Neutrophil (primary cell): ENCODE measurements around the gene ITPK1.
A peak's percentile ranks its signal among the peaks of the same experiment; 100 is the strongest.

Source experiments
- H3K27ac ChIP-seq: fragments of 200-600 bp; sonication (generic); 2 replicates; pipeline ENCODE4 v1.5.1; 2016; ENCODE audit warnings: mild to moderate bottlenecking, moderate library complexity
- H3K27me3 ChIP-seq: fragments of 200-600 bp; sonication (generic); 2 replicates; pipeline ENCODE4 v1.6.0; 2016; ENCODE audit warnings: mild to moderate bottlenecking
- H3K36me3 ChIP-seq: fragments of 200-600 bp; sonication (generic); 2 replicates; pipeline ENCODE4 v1.5.1; 2017
- H3K4me1 ChIP-seq, 2 experiments: fragments of 200-600 bp in 1 of 2; sonication (generic) in 1 of 2; 1 replicate in 1 of 2; 2 replicates in 1 of 2; pipeline versions ENCODE4 v1.5.1 to v1.6.1; 2013 to 2016; ENCODE audit warnings: low read depth in 1 of 2, low read length in 1 of 2, mild to moderate bottlenecking in 1 of 2, moderate library complexity in 1 of 2; ENCODE audit not compliant: control insufficient read depth in 1 of 2, insufficient read depth in 1 of 2
- H3K4me3 ChIP-seq, 2 experiments: fragments of 200-600 bp in 1 of 2; sonication (generic) in 1 of 2; 1 replicate in 1 of 2; 2 replicates in 1 of 2; pipeline ENCODE4 v1.5.1; 2013 to 2016; ENCODE audit warnings: low read depth in 1 of 2, low read length in 1 of 2, mild to moderate bottlenecking in 1 of 2, moderate library complexity in 1 of 2
- H3K9me3 ChIP-seq: fragments of 200-600 bp; sonication (generic); 2 replicates; pipeline ENCODE4 v1.5.1; 2016
- TF ChIP-seq, protein P1 (sequence below): fragments of 200-600 bp; sonication (generic); IDR thresholded peaks from 2 replicates; pipeline ENCODE4 v1.5.1; 2016; ENCODE audit warnings: antibody characterized with exemption

The ITPK1 gene

DNA sequence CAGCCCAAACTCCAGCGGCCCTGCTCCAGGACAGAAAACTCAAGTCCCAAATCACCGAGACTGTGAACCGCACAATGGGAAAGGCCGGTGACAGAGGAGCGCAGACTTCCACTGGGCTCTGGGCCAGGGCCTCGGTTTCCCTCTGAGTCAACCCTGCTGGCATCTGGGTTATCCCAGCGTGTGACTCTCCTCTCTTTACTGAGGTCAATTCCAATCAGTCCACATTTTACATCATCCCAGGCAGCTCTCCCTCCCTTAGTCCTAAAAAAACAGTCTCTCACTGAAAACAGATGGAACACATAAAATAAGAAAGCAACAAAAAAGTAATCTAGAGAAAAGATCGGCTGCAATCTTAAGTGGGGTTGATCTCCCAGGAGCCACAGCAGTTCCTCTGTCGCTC, 36.9 kb downstream of the ITPK1 start:
- Histone ChIP-seq H3K36me3 (no peaks in the 10 kb centered on the region), H3K4me1 (peaks cover 20 to 29% of the 10 kb centered on the region in 2 experiments), H3K27me3 (no peaks in the 10 kb centered on the region), H3K9me3 (no peaks in the 10 kb centered on the region), H3K27ac (peak overlapping the region; percentile 15), H3K4me3 (no peak overlapping the region)
- TF ChIP-seq, protein P1, sequence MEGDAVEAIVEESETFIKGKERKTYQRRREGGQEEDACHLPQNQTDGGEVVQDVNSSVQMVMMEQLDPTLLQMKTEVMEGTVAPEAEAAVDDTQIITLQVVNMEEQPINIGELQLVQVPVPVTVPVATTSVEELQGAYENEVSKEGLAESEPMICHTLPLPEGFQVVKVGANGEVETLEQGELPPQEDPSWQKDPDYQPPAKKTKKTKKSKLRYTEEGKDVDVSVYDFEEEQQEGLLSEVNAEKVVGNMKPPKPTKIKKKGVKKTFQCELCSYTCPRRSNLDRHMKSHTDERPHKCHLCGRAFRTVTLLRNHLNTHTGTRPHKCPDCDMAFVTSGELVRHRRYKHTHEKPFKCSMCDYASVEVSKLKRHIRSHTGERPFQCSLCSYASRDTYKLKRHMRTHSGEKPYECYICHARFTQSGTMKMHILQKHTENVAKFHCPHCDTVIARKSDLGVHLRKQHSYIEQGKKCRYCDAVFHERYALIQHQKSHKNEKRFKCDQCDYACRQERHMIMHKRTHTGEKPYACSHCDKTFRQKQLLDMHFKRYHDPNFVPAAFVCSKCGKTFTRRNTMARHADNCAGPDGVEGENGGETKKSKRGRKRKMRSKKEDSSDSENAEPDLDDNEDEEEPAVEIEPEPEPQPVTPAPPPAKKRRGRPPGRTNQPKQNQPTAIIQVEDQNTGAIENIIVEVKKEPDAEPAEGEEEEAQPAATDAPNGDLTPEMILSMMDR = no peak

DNA sequence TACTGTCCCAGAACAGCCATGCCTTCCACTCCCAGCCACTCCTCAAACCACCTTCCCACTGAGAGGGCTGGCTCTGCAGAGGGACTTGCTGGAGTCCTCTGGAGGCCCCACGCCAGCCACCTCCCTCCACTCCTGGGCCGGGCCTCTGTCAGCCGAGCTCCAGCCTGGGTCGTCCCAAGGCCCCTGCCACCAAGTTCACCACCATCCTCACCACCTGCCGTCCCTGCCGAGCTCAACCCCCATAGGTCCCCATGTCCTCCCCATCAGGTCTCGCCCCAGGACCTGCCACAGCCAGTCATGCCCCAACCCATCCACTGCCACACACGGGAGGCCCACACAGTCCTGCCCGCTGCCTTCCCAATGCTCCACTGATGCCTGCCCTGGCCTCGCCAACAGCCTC, 39.0 kb downstream of the ITPK1 start:
- peaks cover 40 to 41% of the 10 kb centered on the region in 2 experiments for H3K4me1 ChIP-seq

DNA sequence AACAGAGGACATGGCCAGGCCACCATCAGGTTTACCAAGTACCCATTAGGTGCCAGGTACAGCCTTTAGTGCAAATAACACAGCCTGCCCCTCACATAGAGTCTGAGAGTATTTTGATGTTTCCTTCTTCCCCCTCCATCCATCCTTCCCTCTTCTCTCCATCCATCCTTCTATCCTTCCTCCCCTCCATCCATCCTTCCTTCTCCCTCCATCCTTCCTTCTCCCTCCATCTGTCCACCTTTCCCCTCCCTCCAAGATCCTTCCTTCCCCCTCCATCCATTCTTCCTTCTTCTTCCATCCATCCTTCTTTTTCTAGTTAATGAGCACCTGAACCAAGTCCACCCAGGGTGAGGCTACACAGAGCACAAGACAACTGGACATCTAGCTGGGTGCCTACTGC, 39.8 kb downstream of the ITPK1 start:
- H3K4me1 ChIP-seq = peaks cover 44 to 47% of the 10 kb centered on the region in 2 experiments
- no peaks in the 10 kb centered on the region for H3K36me3 ChIP-seq
- TF ChIP-seq, protein P1 = no peak
- H3K27ac ChIP-seq = peak overlapping the region; percentile 98
- H3K4me3 ChIP-seq = no peak overlapping the region
- H3K9me3 ChIP-seq = no peaks in the 10 kb centered on the region
- H3K27me3 ChIP-seq = no peaks in the 10 kb centered on the region

More for the DNA sequence above, 39.0 kb downstream of the ITPK1 start:
- TF ChIP-seq, protein P1 = no peak
- Histone ChIP-seq H3K27me3 (no peaks in the 10 kb centered on the region), H3K27ac (peak overlapping the region; percentile 98), H3K9me3 (no peaks in the 10 kb centered on the region), H3K36me3 (no peaks in the 10 kb centered on the region), H3K4me3 (no peak overlapping the region)

DNA sequence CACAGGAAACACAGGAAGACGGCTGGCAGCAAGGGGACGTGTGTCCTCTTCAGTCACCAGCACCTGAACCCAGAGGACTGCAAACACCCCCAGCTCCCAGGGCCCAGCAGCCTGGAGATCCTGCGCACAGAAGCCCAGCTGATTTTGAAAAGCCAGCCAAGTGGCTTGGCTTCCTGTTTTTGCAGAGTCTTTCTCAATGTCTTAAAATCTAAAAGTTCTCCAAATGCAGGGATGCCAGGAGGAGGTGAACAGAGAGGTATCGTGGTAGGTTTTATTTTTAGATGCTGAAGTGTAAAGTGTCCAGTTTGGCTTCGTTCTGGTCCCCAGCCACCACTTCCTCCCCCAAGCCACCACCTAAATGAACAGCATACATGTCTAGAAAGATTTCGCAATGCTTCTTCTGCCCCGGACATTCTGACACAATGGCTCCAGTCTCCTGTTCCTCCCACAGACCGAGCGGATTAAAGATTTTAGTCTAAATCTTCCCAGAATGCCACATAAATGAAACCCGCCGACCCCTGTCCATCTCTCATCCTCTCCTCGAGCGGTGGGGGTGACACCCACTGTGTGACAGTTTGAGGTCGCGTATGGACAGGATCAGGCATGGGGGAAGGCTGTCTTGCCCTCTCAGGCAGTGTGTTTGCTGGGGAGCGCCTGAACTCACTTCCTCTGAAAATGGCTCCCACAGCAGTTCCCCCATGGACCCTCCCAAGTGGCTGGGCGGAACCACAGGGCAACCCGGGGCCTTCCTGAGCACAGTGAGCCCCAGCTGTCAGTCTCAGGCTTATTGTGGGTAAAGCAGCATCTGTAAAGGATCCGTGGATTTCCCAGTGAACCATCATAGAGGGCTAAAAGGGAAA, 41.6 kb downstream of the ITPK1 start:
- H3K4me1 ChIP-seq = peaks cover 49 to 51% of the 10 kb centered on the region in 2 experiments
- TF ChIP-seq, protein P1 = peak; percentile 4
- no peaks in the 10 kb centered on the region for H3K27me3 ChIP-seq
- H3K9me3 ChIP-seq = no peaks in the 10 kb centered on the region
- H3K36me3 ChIP-seq = no peaks in the 10 kb centered on the region
- peak overlapping the region; percentile 62 for H3K4me3 ChIP-seq
- peak overlapping the region; percentile 98 for H3K27ac ChIP-seq

DNA sequence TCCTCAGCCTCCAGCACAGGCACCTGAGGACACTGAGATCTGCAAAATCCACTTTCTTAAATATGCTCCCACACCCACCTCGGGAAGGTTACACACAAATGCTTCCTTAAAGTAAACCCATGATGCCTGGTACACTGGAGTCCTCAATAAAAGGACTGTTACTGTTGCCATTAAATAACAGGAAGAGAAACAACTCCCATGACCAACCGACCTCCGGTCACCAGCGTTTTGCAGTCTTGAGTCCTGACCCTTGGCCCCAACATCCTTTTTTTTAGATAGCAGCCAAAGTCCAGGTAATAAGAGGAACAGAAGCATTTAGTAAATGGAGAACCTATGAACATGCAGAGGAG, 42.4 kb downstream of the ITPK1 start:
- Histone ChIP-seq H3K4me1 (peaks cover 49 to 53% of the 10 kb centered on the region in 2 experiments), H3K4me3 (peak overlapping the region; percentile 62), H3K27ac (peak overlapping the region; percentile 98), H3K36me3 (no peaks in the 10 kb centered on the region), H3K27me3 (no peaks in the 10 kb centered on the region), H3K9me3 (no peaks in the 10 kb centered on the region)
- TF ChIP-seq, protein P1 = no peak
